ENCODE results near the gene APBB2. TPM values are rescaled to one million over a fixed set of nuclear protein-coding genes. Genes with fewer than 3 reads are reported as not detected.
"Not testable (repeated sequence)": the region's sequence is repeated elsewhere in the genome, so short reads cannot be mapped to it uniquely, and the experiment has no call there.

APBB2 gene
- total RNA-seq, 2 experiments from 2014 or later, result 3.1 to 5.5 TPM

DNA sequence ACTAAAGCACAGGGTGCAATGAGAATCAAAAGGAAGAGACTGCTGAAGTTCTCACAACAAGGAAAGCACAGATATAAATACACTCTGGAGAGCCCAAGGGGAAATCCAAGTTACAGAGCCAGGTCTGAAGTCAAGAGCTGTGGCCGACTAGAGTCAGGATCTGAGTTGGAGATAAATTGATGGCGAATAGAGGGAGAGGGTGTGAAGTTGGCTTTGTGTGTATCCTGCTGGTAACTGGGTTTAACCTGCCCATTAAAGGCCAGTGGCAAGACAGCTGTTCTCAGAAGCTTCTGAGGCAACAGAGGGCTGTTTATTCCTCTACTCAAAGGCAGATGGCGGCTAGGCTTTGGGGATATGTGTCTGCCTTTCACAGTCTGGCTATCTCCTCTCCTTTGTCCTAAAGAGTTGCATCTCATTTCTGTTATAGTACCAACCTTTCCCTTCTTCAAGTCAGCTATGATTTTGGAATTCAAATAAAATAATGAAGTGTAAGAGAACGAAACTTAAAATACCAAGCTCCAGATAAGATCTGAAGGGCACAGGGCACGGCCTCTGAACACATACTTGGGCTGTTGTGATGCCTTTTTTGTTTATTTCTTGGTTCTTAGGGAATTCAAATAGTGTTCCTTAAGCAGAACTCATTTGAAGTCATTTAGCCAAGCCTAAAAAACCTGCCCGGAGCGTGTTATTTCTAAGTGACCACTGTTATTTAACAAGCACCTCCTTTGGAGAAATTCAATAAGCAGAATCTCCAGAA is 142.1 kb downstream of the APBB2 start:
- H3K4me1 Mint-ChIP-seq, result no peaks in the 10 kb centered on the region
- no peak for DNase-seq
- H3K9me3 Mint-ChIP-seq, result no peaks in the 10 kb centered on the region
- no peaks in the 10 kb centered on the region for H3K36me3 Mint-ChIP-seq
- H3K4me3 Mint-ChIP-seq, result no peak overlapping the region
- H3K27me3 Mint-ChIP-seq, result peaks cover 9% of the 10 kb centered on the region
- no peak overlapping the region for H3K27ac Mint-ChIP-seq

DNA sequence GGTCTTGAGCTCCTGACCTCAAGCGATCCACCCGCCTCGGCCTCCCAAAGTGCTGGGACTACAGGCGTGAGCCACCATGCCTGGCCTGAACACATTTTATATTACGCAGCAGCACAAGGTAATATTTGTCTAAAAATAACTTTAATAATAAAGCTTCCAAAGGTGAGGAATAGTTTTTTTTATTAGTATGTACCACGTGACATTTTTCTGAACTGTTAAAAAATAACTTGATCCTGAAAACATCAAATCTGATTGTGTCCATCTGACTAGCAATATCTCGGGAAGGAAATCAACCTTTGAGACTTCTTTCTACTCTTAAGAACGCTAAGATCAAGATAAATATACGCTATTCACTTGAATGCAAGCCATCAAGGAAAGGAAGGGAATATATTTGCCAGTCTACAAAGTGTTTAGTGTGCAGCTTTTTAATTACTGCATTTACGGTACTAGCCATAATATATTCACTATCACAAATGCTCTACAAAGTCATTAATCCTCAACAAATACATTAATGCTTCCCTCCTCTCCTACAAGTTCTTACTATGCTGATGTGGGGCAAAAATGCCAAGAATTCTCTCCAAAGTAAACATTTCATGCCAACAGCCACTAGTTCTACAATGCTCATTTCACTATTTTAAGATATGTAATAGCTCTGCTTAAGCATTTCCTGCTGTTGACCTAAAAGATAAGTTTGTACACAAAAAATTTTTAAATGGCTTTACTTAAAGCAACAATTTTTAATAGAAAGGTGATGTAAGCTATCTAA is 143.6 kb downstream of the APBB2 start:
- Mint-ChIP-seq H3K36me3 (no peaks in the 10 kb centered on the region), H3K4me1 (no peaks in the 10 kb centered on the region), H3K27me3 (peaks cover under 1% of the 10 kb centered on the region), H3K4me3 (no peak overlapping the region), H3K9me3 (no peaks in the 10 kb centered on the region), H3K27ac (no peak overlapping the region)
- no peak for DNase-seq

DNA sequence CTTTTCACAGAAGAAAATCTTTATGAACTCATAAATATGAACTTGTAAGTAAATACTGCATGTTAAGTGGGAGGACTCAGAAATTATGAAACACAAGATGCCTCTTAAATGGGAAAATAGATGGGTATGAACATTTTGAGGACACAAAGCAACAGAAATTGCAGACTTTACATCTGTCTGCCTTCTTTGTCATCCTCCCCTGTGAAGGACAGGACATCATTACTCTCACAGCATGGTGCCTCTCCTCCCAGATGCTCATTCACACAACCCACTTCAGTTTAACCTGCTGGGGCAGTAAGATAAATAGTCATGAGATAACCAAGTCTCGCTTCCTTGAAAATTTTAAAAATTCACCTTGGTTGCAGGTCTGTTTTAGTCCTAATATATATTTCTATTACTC is 144.5 kb downstream of the APBB2 start:
- no peaks in the 10 kb centered on the region for H3K36me3 Mint-ChIP-seq
- no peak overlapping the region for H3K4me3 Mint-ChIP-seq
- no peak for DNase-seq
- no peak overlapping the region for H3K27ac Mint-ChIP-seq
- no peaks in the 10 kb centered on the region for H3K27me3 Mint-ChIP-seq
- H3K9me3 Mint-ChIP-seq, result no peaks in the 10 kb centered on the region
- no peaks in the 10 kb centered on the region for H3K4me1 Mint-ChIP-seq

DNA sequence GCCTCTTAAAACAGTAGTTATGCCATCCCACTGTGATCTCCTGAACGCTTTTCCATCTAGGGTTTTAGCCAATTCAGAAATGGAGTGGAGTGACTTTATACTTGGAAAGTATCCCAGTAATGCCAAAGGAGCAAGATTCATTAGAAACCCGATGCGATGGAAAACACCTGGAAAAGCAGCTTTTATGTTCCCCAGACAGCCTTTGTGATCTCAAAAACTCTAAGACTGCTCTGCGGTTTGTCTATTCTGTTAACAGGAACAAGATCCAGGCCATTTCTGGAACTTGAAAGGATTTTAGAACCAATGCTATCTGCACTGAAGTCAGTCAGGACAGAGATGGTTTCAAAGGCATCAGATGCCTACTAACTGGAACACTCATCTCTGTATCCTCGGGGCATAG is 145.1 kb downstream of the APBB2 start:
- H3K9me3 Mint-ChIP-seq, result no peaks in the 10 kb centered on the region
- H3K4me1 Mint-ChIP-seq, result no peaks in the 10 kb centered on the region
- H3K27me3 Mint-ChIP-seq, result no peaks in the 10 kb centered on the region
- H3K4me3 Mint-ChIP-seq, result no peak overlapping the region
- DNase-seq, result no peak
- no peaks in the 10 kb centered on the region for H3K36me3 Mint-ChIP-seq
- H3K27ac Mint-ChIP-seq, result no peak overlapping the region

DNA sequence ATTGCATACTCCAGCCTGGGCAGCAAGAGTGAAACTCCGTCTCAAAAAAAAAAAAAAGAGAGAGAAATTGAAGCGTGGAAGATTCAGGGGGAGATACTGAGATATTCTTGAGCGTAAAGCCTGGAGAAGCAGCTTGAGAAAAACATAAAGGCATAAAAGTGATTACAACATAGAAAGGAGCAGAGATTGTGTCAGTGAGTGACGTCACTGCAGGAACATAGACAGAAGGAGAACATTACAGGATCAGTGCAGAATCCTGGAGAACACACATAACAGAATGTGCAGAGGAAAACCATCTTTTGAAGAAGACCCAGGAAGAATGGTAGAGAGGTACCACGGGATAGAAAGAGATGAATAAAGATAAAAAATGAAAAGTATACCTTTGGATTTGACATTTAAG is 147.0 kb downstream of the APBB2 start:
- DNase-seq, result no peak
- H3K4me1 Mint-ChIP-seq, result no peaks in the 10 kb centered on the region
- no peaks in the 10 kb centered on the region for H3K36me3 Mint-ChIP-seq
- no peaks in the 10 kb centered on the region for H3K27me3 Mint-ChIP-seq
- H3K4me3 Mint-ChIP-seq, result no peak overlapping the region
- no peak overlapping the region for H3K27ac Mint-ChIP-seq
- H3K9me3 Mint-ChIP-seq, result no peaks in the 10 kb centered on the region

DNA sequence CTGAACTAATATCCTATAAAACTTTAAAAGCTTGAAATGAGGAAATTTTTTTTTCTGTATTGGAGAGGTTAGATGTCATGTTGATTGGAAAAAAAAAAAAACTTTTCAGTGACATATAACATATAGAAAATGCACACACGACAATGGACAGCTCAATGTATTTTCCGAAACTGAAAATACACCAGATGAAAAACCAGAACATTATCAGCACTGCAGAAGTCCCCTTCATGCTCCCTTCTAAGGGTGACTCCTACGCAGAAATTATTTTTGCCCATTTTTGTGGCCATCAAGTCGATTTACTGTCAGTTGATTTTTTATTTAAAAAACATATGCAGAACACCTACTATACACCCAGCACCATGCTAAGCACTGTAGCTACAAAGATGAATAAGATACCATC is 148.3 kb downstream of the APBB2 start:
- no peak overlapping the region for H3K4me3 Mint-ChIP-seq
- H3K36me3 Mint-ChIP-seq, result no peaks in the 10 kb centered on the region
- H3K9me3 Mint-ChIP-seq, result no peaks in the 10 kb centered on the region
- no peak for DNase-seq
- H3K27ac Mint-ChIP-seq, result no peak overlapping the region
- no peaks in the 10 kb centered on the region for H3K4me1 Mint-ChIP-seq
- H3K27me3 Mint-ChIP-seq, result no peaks in the 10 kb centered on the region

DNA sequence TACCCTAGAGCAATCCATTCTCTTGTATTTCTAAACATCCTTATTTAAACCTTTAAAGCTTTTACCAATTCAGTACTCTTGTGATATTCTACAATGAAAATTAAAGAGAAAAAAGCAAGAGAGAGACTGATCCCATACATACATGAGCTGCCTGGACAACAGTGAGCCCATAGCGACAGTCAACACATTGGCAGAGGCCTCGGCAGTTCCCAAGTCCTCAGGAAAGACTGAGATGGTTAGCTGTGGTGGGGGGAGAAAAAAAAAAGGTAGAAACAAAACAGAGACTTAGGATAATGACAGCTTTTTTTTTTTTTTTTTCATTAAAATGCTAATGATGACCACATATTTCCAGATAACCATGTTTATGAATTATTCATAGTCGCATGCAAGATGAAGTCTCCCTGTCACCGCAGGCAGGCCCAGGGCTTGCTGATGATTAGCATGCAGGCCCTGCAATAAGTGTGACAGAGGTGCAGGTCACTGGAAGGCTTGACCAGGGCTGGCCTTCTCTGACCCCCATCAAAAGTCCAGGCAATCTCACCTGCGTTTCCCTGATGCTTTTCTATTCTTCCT is 148.8 kb downstream of the APBB2 start:
- Mint-ChIP-seq H3K36me3 (no peaks in the 10 kb centered on the region), H3K4me3 (no peak overlapping the region), H3K9me3 (no peaks in the 10 kb centered on the region), H3K4me1 (no peaks in the 10 kb centered on the region), H3K27ac (no peak overlapping the region), H3K27me3 (no peaks in the 10 kb centered on the region)
- DNase-seq, result no peak

DNA sequence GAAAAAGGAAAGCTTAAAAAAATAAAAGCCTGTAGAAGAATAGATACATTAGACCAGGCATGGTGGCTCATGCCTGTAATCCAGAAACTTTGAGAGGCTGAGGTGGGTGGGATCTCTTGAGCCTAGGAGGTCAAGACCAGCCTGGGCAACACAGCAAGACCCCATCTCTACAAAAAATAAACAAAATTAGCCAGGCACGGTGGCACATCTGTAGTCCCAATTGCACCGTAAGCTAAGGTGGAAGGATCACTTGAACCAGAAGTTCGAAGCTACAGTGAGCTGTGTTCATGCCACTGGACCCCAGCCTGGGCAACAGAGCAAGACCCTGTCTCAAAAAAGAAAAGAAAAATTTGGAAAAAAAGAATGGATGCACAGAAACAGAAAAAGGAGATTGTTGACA is 149.4 kb downstream of the APBB2 start:
- Mint-ChIP-seq H3K27me3 (no peaks in the 10 kb centered on the region), H3K27ac (no peak overlapping the region), H3K9me3 (no peaks in the 10 kb centered on the region), H3K36me3 (no peaks in the 10 kb centered on the region), H3K4me3 (no peak overlapping the region), H3K4me1 (no peaks in the 10 kb centered on the region)
- DNase-seq, result no peak

DNA sequence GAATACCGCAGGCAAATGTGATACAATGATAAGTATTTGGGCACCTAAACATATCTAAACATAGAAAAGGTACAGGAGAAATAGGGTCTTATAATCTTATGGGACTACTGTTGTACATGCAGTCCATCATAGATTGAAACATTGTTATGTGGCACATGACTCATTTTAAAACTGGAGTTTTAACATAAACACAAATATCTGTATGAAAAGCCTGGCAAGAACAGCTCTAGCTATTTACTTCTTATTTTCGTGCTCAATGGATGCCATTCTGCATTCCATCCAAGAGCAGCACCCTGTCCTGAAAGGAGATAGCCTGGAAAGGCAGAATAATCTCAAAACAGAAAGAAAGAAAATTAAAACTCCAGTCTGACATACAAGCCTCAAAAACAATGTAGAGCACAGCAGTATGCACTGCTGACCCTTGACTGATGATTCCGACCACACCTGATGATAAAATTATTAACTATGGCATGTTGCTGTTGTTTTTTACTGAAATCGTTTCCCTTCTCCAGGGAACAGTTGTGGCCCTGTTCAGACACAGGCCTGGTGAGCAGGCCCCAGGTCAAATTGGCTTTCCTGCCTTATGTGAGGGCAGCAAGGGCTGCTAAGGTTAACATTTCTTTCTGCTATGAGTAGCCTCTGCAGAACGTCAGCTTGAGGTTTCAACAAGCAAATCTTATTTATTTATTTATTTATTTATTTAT is 152.7 kb downstream of the APBB2 start:
- Mint-ChIP-seq H3K9me3 (peaks cover 2% of the 10 kb centered on the region), H3K36me3 (no peaks in the 10 kb centered on the region), H3K27me3 (no peaks in the 10 kb centered on the region), H3K4me1 (no peaks in the 10 kb centered on the region), H3K27ac (no peak overlapping the region), H3K4me3 (no peak overlapping the region)
- DNase-seq, result no peak

DNA sequence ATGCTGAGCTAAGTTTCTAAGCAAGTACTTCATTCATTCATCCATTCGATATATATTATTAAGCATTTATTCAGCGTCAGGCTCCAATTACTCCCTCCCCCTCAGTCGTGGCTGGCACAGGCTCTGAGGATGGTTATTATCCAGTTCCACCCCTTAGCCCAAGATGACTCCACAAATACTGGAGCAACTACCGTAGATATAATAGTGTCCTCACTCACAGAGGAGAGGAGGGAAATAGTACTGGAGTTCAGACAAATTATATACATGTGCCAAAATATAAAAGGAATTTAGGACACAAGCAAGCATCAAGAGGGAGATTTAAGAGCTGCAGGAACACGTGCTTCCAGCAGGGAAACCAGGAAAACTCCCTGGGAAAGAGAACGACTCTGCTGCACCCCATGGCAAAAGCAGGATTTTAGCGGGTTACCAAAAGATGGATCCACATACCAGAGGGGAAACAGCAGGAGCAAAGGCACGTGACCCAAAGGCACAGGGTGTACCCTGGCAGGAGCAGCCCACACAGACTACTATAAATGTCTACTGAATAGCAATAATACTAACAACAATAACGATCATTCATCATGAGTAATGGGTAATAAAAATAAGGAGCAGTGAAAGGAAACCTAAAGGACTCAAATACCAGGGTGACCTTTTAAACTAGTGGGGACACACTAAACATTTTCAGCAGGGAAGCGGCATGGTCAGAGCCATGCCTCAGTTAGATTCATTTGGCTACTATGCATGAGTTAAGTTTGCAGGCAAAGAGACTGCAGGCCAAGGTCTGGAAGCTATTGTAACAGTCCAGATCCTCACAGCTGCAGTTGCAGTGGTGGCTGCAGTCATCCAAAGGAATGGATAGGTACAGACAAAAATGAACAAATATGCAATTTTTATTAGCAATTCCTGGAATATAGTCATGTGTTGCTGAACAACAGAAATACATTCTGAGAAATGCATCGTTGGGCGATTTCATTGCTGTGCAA is 153.7 kb downstream of the APBB2 start:
- Mint-ChIP-seq H3K4me1 (no peaks in the 10 kb centered on the region), H3K4me3 (no peak overlapping the region), H3K27ac (no peak overlapping the region), H3K27me3 (peaks cover 2% of the 10 kb centered on the region), H3K9me3 (peaks cover 2% of the 10 kb centered on the region), H3K36me3 (no peaks in the 10 kb centered on the region)
- no peak for DNase-seq

DNA sequence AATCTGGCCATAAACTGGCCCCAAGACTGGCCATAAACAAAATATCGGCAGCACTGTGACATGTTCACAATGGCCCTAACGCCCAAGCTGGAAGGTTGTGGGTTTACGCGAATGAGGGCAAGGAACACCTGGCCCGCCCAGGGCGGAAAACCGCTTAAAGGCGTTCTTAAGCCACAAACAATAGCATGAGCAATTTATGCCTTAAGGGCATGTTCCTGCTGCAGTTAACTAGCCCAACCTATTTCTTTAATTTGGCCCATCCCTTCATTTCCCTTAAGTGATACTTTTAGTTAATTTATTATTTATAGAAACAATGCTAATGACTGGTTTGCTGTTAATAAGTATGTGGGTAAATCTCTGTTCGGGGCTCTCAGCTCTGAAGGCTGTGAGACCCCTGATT is 154.9 kb downstream of the APBB2 start:
- not testable (repeated sequence) for DNase-seq, H3K36me3 Mint-ChIP-seq, H3K4me3 Mint-ChIP-seq, H3K9me3 Mint-ChIP-seq, H3K27ac Mint-ChIP-seq, H3K4me1 Mint-ChIP-seq
- peaks cover 10% of the 10 kb centered on the region for H3K27me3 Mint-ChIP-seq

DNA sequence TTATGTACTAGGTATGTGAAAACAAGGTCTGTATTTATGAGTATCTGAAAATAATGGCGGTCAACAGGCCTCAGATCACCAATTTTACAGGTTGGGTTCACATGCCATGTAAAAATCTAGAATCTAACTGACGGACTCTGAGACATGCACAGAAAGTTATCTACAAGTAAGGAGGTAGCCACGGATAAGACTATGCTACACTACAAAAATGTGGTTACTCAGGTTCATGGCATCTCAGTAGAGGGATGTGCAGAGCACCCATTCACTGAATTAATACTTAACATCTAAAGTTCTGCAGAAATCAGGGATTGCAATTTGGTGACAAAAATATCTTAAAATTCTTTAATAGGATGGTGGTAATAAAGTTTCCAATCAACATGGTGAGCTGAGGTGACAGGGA is 155.9 kb downstream of the APBB2 start:
- H3K27me3 Mint-ChIP-seq, result peaks cover 14% of the 10 kb centered on the region
- no peaks in the 10 kb centered on the region for H3K36me3 Mint-ChIP-seq
- H3K4me3 Mint-ChIP-seq, result no peak overlapping the region
- H3K27ac Mint-ChIP-seq, result no peak overlapping the region
- no peaks in the 10 kb centered on the region for H3K4me1 Mint-ChIP-seq
- peaks cover 2% of the 10 kb centered on the region for H3K9me3 Mint-ChIP-seq
- no peak for DNase-seq

DNA sequence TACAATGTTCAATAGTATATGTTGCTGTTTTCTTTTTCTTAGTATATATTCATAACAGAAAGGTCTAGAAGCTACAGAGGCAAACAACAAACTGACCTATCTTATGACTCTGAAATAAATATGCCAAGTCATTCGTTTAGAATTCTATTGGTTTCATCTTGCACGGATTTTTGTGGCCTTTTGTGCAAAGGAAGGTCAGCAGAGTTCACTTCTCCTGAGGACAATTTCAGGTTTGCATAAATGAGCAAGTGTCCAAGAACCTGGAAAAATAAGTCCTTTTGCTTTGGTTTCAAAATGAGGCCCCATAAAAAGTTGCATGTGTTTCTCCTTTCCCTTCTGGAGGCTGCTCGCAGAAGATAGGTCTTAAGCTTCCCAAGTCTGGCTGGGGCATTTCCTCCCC is 156.9 kb downstream of the APBB2 start:
- peaks cover 2% of the 10 kb centered on the region for H3K9me3 Mint-ChIP-seq
- no peak overlapping the region for H3K27ac Mint-ChIP-seq
- no peak overlapping the region for H3K4me3 Mint-ChIP-seq
- H3K4me1 Mint-ChIP-seq, result no peaks in the 10 kb centered on the region
- H3K36me3 Mint-ChIP-seq, result no peaks in the 10 kb centered on the region
- no peak for DNase-seq
- peaks cover 14% of the 10 kb centered on the region for H3K27me3 Mint-ChIP-seq

DNA sequence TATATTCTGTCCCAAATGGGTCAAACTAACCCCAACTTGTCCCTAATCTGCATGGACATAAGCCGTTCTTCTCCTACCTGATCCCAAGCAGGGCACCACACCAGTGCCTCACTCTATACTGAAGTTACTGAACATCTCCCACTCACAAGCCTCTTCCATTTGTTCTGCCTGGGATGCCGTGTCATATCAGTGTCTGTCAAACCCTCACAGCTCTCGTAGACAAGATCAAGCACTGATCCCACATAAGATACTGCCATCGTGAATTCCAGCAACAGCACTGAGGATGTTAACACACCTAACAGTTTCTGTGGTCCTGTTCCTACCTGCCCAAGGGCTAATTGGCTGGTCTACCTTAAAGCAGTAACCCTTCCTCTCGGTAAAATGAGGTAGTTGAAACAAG is 162.1 kb downstream of the APBB2 start:
- DNase-seq, result no peak
- Mint-ChIP-seq H3K27me3 (peaks cover 14% of the 10 kb centered on the region), H3K4me3 (no peak overlapping the region), H3K4me1 (no peaks in the 10 kb centered on the region), H3K36me3 (no peaks in the 10 kb centered on the region), H3K27ac (no peak overlapping the region), H3K9me3 (peaks cover 3% of the 10 kb centered on the region)

Data from activated naive CD8-positive, alpha-beta T cell treated with anti-CD3 and anti-CD28 coated beads for 36 hours (primary cell).